IMR-90 (cell line): Measurements from ENCODE around the gene PLOD3. TPM values are rescaled to one million over a fixed set of nuclear protein-coding genes. Genes with fewer than 3 reads are reported as not detected.

Experiments used
- ATAC-seq: fragments of 200-7000 bp; cut with Tn5 transposase; 2 replicates; pipeline ENCODE4 v1.9.1; 2020; ENCODE audit warnings: low read depth, mild to moderate bottlenecking, moderate library complexity
- BruUV-seq: library from RNA; stranded (reverse); fragments of 400-500 nt; replicated peaks from 2 replicates; lab custom pipeline; 2021; lab: Mats Ljungman, UMichigan
- CTCF ChIA-PET: fragments of 300-600 bp; formaldehyde crosslinking; extraction: SDS; loops from one replicate; lab custom pipeline; 2021; ENCODE audit warnings: antibody characterized with exemption; lab: Yijun Ruan, JAX
- POLR2A ChIA-PET: fragments of 300-600 bp; sonication (Branson Sonifier 250); formaldehyde crosslinking; loops from one replicate; lab custom pipeline; 2022; ENCODE audit warnings: antibody characterized with exemption; ENCODE audit not compliant: unreplicated experiment; lab: Charles Lee
- DNase-seq: peaks from one replicate; pipeline ENCODE4 v3.0.0; 2013
- H2AFZ ChIP-seq: replicated peaks from 2 replicates; pipeline ENCODE3; 2013; ENCODE audit warnings: low read length, mild to moderate bottlenecking; ENCODE audit not compliant: poor library complexity
- H2AK5ac ChIP-seq: 2 replicates; pipeline ENCODE4 v1.6.1; 2013; ENCODE audit warnings: low read depth, low read length, inconsistent platforms
- H2AK9ac ChIP-seq: replicated peaks from 2 replicates; pipeline ENCODE3; 2013; ENCODE audit warnings: mild to moderate bottlenecking, low read depth, low read length, moderate library complexity; ENCODE audit not compliant: poor library complexity
- H2BK120ac ChIP-seq: 2 replicates; pipeline ENCODE4 v1.6.1; 2013; ENCODE audit warnings: low read depth, low read length, inconsistent platforms
- H2BK15ac ChIP-seq: 3 replicates; pipeline ENCODE4 v1.6.1; 2013; ENCODE audit warnings: low read depth, low read length, inconsistent platforms
- H2BK20ac ChIP-seq: 2 replicates; pipeline ENCODE4 v1.6.1; 2013; ENCODE audit warnings: low read depth, mild to moderate bottlenecking, inconsistent platforms, low read length, moderate library complexity
- H2BK5ac ChIP-seq: 2 replicates; pipeline ENCODE4 v1.6.1; 2013; ENCODE audit warnings: mild to moderate bottlenecking, low read depth, low read length, inconsistent platforms; ENCODE audit not compliant: poor library complexity, severe bottlenecking
- H3K14ac ChIP-seq: replicated peaks from 2 replicates; pipeline ENCODE4 v1.6.1; 2013; ENCODE audit warnings: low read depth, low read length, inconsistent platforms
- H3K18ac ChIP-seq: 2 replicates; pipeline ENCODE4 v1.6.1; 2013; ENCODE audit warnings: low read depth, low read length, control low read depth
- H3K23ac ChIP-seq: 2 replicates; pipeline ENCODE4 v1.6.1; 2013; ENCODE audit warnings: low read depth, low read length, inconsistent platforms
- H3K27ac ChIP-seq: 2 replicates; pipeline ENCODE4 v1.5.1; 2013; ENCODE audit warnings: mild to moderate bottlenecking, control low read depth, low read length; ENCODE audit not compliant: insufficient read depth
- H3K27me3 ChIP-seq: 2 replicates; pipeline ENCODE4 v1.6.1; 2013; ENCODE audit warnings: low read length; ENCODE audit not compliant: control insufficient read depth, insufficient read depth
- H3K36me3 ChIP-seq: 2 replicates; pipeline ENCODE4 v1.6.1; 2013; ENCODE audit warnings: low read length, mixed read lengths; ENCODE audit not compliant: control insufficient read depth, insufficient read depth
- H3K4ac ChIP-seq: 2 replicates; pipeline ENCODE4 v1.6.1; 2013; ENCODE audit warnings: low read depth, low read length, inconsistent platforms
- H3K4me1 ChIP-seq: 2 replicates; pipeline ENCODE4 v1.6.1; 2013; ENCODE audit warnings: low read length, mixed read lengths; ENCODE audit not compliant: control insufficient read depth, insufficient read depth
- H3K4me2 ChIP-seq: 2 replicates; pipeline ENCODE4 v1.6.1; 2013; ENCODE audit warnings: low read depth, mild to moderate bottlenecking, control low read depth, low read length, moderate library complexity
- H3K4me3 ChIP-seq: 2 replicates; pipeline ENCODE4 v1.5.1; 2013; ENCODE audit warnings: low read depth, mild to moderate bottlenecking, control low read depth, low read length, moderate library complexity; ENCODE audit not compliant: insufficient read depth
- H3K56ac ChIP-seq: 2 replicates; pipeline ENCODE4 v1.6.1; 2013; ENCODE audit warnings: low read length, inconsistent platforms; ENCODE audit not compliant: insufficient read depth; ENCODE audit errors: extremely low read depth
- H3K79me1 ChIP-seq, 2 experiments: 2 replicates each; pipeline ENCODE4 v1.6.1; 2013; ENCODE audit warnings: low read length in 2 of 2, inconsistent platforms in 1 of 2, low read depth in 1 of 2
- H3K9ac ChIP-seq: 2 replicates; pipeline ENCODE4 v1.6.1; 2013; ENCODE audit warnings: low read depth, low read length, control low read depth
- H3K9me1 ChIP-seq: 2 replicates; pipeline ENCODE4 v1.6.1; 2013; ENCODE audit warnings: low read length, inconsistent platforms; ENCODE audit not compliant: insufficient read depth
- H3K9me3 ChIP-seq: 2 replicates; pipeline ENCODE4 v1.6.1; 2013; ENCODE audit warnings: low read length; ENCODE audit not compliant: control insufficient read depth, insufficient read depth
- H4K20me1 ChIP-seq: 2 replicates; pipeline ENCODE4 v1.6.1; 2013; ENCODE audit warnings: low read length, inconsistent platforms; ENCODE audit not compliant: insufficient read depth
- H4K5ac ChIP-seq: 2 replicates; pipeline ENCODE4 v1.6.1; 2013; ENCODE audit warnings: mild to moderate bottlenecking, low read depth, low read length, control low read depth
- H4K8ac ChIP-seq, 2 experiments: 2 replicates each; pipeline ENCODE4 v1.6.1; 2013; ENCODE audit warnings: low read depth in 2 of 2, low read length in 2 of 2, control low read depth in 1 of 2, inconsistent platforms in 1 of 2
- H4K91ac ChIP-seq: 2 replicates; pipeline ENCODE4 v1.6.1; 2013; ENCODE audit warnings: low read depth, low read length, inconsistent platforms; ENCODE audit not compliant: insufficient read depth
- CHD1 ChIP-seq: IDR thresholded peaks from 2 replicates; pipeline ENCODE4 v1.6.1; 2012; ENCODE audit warnings: low read depth, low read length, improper control_type of control experiment
- MAZ ChIP-seq: IDR thresholded peaks from 2 replicates; pipeline ENCODE4 v1.6.1; 2012; ENCODE audit warnings: low read depth, mild to moderate bottlenecking, low read length, improper control_type of control experiment, moderate library complexity, borderline replicate concordance
- RCOR1 ChIP-seq: IDR thresholded peaks from 2 replicates; pipeline ENCODE4 v1.6.1; 2012; ENCODE audit warnings: mild to moderate bottlenecking, low read length, improper control_type of control experiment; ENCODE audit not compliant: insufficient replicate concordance
- WGBS, 2 experiments: methylation state at CpG; one replicate each; pipeline versions ENCODE4 v1.1.5 to v1.1.7; 2013; ENCODE audit warnings: missing lambda C conversion rate in 2 of 2; ENCODE audit not compliant: insufficient read length in 1 of 2; ENCODE audit errors: extremely low coverage in 2 of 2; 5-methylcytosine and 5-hydroxymethylcytosine counted together
- dilution Hi-C: fragments of 300-500 bp; cut with HindIII; formaldehyde crosslinking; loops from one replicate; pipeline ENCODE4 v1.14.3; 2018; ENCODE audit warnings: low sequenced_read_pairs; ENCODE audit not compliant: unreplicated experiment
- in situ Hi-C: fragments of 300-500 bp; cut with MboI; formaldehyde crosslinking; loops from 3 replicates; pipeline ENCODE4 v1.14.3; 2019; ENCODE audit warnings: low sequenced_read_pairs, inconsistent platforms, mixed read lengths
- intact Hi-C: fragments of 100-400 bp; cut with micrococcal nuclease; formaldehyde crosslinking; loops from 2 replicates; pipeline ENCODE4 v1.10.0; 2022
- polyA plus RNA-seq, 3 experiments: library from polyadenylated mRNA; depleted of rRNA; stranded (reverse); fragments of >200 nt; gene quantifications; 2 replicates each; pipeline ENCODE4 v1.2.3, GENCODE V29; 2012; ENCODE audit warnings: low replicate concordance in 1 of 3
- total RNA-seq: library from RNA; depleted of rRNA; stranded (reverse); fragments of >200 nt; gene quantifications from 2 replicates; pipeline ENCODE4 v1.2.3, GENCODE V29; 2012

Gene PLOD3
- total and polyA plus RNA-seq, 2 of the 4 experiments (the other 2 are of a cell fraction) = 21.7 to 159 TPM

GRCh38 chr7:101225650-101226049 is 8.3 kb upstream of the PLOD3 start:
- no peaks in the 10 kb centered on the region for H3K9me3 ChIP-seq
- ATAC-seq = no peak
- no peak overlapping the region for H2AFZ ChIP-seq
- in situ Hi-C loops (no loop called here), intact Hi-C loops (no loop called here), dilution Hi-C loops (no loop called here)
- peaks cover 3% of the 10 kb centered on the region for H3K9me1 ChIP-seq
- H2BK5ac ChIP-seq = no peak overlapping the region
- H3K4ac ChIP-seq = no peak overlapping the region
- H3K4me3 ChIP-seq = no peak overlapping the region
- H2BK120ac ChIP-seq = no peak overlapping the region
- H3K23ac ChIP-seq = no peak overlapping the region
- WGBS, 2 experiments = 80% methylated on average over 1 of the region's 6 CpGs; no CpG with 5 or more reads in 1 of the 2 experiments
- H2AK5ac ChIP-seq = no peak overlapping the region
- peaks cover 8% of the 10 kb centered on the region for H4K20me1 ChIP-seq
- no peak for TF ChIP-seq MAZ
- TF ChIP-seq RCOR1 = no peak
- no peak for TF ChIP-seq CHD1
- H3K56ac ChIP-seq = no peak overlapping the region
- no peak overlapping the region for H2BK15ac ChIP-seq
- no peaks in the 10 kb centered on the region for H3K4me1 ChIP-seq
- no peak for DNase-seq
- H3K9ac ChIP-seq = no peak overlapping the region
- H4K5ac ChIP-seq = no peak overlapping the region
- BruUV-seq = no TSS peak
- H4K8ac ChIP-seq = no peak overlapping the region
- H3K14ac ChIP-seq = no peak overlapping the region
- peaks cover 0 to 18% of the 10 kb centered on the region in 2 experiments; a peak in 3 of 4 replicates for H3K79me1 ChIP-seq
- H2BK20ac ChIP-seq = no peak overlapping the region
- ChIA-PET POLR2A (no interaction called here), CTCF (no interaction called here)
- H3K27ac ChIP-seq = no peak overlapping the region
- no peak overlapping the region for H3K4me2 ChIP-seq
- H2AK9ac ChIP-seq = no peak overlapping the region
- H3K27me3 ChIP-seq = no peaks in the 10 kb centered on the region
- no peak overlapping the region for H3K18ac ChIP-seq
- H4K91ac ChIP-seq = no peak overlapping the region
- H3K36me3 ChIP-seq = peaks cover 38% of the 10 kb centered on the region
